HL-60 (cell line): ENCODE data around the gene DBP.

Experiments used
- DNase-seq, 2 experiments: peaks; one replicate each; pipeline ENCODE4 v3.0.0-alpha.2; 2010 to 2020; ENCODE audit warnings: low read depth in 1 of 2, low spot score in 1 of 2
- H3K27ac ChIP-seq: fragments of 250-450 bp; sonication (Bioruptor Pico); replicated peaks from 2 replicates; pipeline ENCODE4 v1.5.1; 2020; ENCODE audit warnings: mild to moderate bottlenecking, moderate library complexity
- H3K27me3 ChIP-seq: fragments of 250-450 bp; sonication (Bioruptor Pico); 2 replicates; pipeline ENCODE4 v1.5.1; 2021; ENCODE audit warnings: mild to moderate bottlenecking, moderate library complexity; ENCODE audit not compliant: insufficient read depth, poor library complexity, severe bottlenecking
- H3K4me3 ChIP-seq: replicated peaks from 2 replicates; pipeline ENCODE4 v1.5.1; 2011; ENCODE audit warnings: mild to moderate bottlenecking, control low read depth, low read length; ENCODE audit not compliant: insufficient read depth
- CTCF ChIP-seq: IDR thresholded peaks from one replicate; pipeline ENCODE4 v1.5.1; 2011; ENCODE audit warnings: low read length, control low read depth, inconsistent platforms; ENCODE audit not compliant: insufficient read depth
- GABPA ChIP-seq: IDR thresholded peaks from 2 replicates; pipeline ENCODE4 v1.6.1; 2012; ENCODE audit warnings: low read depth
- POLR2AphosphoS5 ChIP-seq: IDR thresholded peaks from 2 replicates; pipeline ENCODE4 v1.6.1; 2012; ENCODE audit warnings: low read depth
- REST ChIP-seq: IDR thresholded peaks from 2 replicates; pipeline ENCODE4 v1.6.1; 2012; ENCODE audit warnings: low read depth; ENCODE audit not compliant: insufficient replicate concordance
- SPI1 ChIP-seq: IDR thresholded peaks from 2 replicates; pipeline ENCODE4 v1.6.1; 2012; ENCODE audit warnings: low read depth, mild to moderate bottlenecking, borderline replicate concordance

DBP gene

GRCh38 chr19:48630296-48631063, 6.7 kb downstream of the DBP start:
- 0 out of 2 replicates have a peak overlapping the region, but pooled peaks have one; percentile 4 for H3K27ac ChIP-seq
- DNase-seq = no peak

DNA sequence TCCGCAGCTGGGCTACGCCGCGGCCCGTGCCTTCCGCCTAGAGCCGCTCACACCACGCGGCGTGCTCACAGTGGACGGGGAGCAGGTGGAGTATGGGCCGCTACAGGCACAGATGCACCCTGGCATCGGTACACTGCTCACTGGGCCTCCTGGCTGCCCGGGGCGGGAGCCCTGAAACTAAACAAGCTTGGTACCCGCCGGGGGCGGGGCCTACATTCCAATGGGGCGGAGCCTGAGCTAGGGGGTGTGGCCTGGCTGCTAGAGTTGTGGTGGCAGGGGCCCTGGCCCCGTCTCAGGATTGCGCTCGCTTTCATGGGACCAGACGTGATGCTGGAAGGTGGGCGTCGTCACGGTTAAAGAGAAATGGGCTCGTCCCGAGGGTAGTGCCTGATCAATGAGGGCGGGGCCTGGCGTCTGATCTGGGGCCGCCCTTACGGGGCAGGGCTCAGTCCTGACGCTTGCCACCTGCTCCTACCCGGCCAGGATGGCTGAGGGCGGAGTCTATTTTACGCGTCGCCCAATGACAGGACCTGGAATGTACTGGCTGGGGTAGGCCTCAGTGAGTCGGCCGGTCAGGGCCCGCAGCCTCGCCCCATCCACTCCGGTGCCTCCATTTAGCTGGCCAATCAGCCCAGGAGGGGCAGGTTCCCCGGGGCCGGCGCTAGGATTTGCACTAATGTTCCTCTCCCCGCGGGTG, 7.4 kb downstream of the DBP start:
- Histone ChIP-seq H3K4me3 (no peak overlapping the region), H3K27ac (no peak overlapping the region), H3K27me3 (no peaks in the 10 kb centered on the region)
- DNase-seq = no peak
- TF ChIP-seq REST = no peak
- no peak for TF ChIP-seq SPI1
- no peak for TF ChIP-seq GABPA
- TF ChIP-seq CTCF = no peak
- TF ChIP-seq POLR2AphosphoS5 = peak; percentile 48; the same call in 1 of the 2 replicates

More at GRCh38 chr19:48630296-48631063, 6.7 kb downstream of the DBP start:
- Histone ChIP-seq H3K4me3 (no peak overlapping the region), H3K27me3 (no peaks in the 10 kb centered on the region)
- TF ChIP-seq REST = no peak
- TF ChIP-seq POLR2AphosphoS5 = peak; percentile 52; the same call in 1 of the 2 replicates

GRCh38 chr19:48629297-48629598, 7.9 kb downstream of the DBP start:
- Histone ChIP-seq H3K27ac (no peak overlapping the region), H3K27me3 (no peaks in the 10 kb centered on the region), H3K4me3 (no peak overlapping the region)
- DNase-seq = no peak
- TF ChIP-seq GABPA (no peak), CTCF (no peak), POLR2AphosphoS5 (no peak), SPI1 (no peak), REST (no peak)
